ENCODE data around the gene FITM1. TPM values are rescaled to one million over a fixed set of nuclear protein-coding genes. Genes with fewer than 3 reads are reported as not detected.

FITM1 gene
- total RNA-seq, 2 donors from 2014 or later: 0.85 to 1.5 TPM

DNA sequence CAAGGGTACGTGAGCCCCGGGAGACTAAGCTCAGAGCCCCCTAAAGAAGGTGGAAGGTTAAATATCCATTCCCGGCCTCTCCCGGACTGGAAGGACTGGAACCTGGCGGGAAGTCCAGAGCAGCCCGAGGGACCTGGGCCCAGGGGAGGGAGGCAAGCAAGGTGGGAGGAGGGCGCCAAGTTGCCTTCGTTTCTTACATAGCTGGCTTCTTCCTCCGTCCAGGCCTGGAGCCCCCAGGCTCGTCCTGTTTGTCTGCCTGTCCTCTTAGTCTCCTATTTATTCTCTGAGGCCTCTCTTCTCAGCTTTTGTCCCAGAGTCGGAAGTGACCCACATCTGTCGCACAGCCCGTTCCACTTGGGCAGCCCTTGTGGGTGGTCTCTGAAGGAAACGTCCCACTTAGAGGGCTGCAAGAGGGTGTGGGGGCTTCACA is 35.6 kb upstream of the FITM1 start:
- TF ChIP-seq, protein P1, sequence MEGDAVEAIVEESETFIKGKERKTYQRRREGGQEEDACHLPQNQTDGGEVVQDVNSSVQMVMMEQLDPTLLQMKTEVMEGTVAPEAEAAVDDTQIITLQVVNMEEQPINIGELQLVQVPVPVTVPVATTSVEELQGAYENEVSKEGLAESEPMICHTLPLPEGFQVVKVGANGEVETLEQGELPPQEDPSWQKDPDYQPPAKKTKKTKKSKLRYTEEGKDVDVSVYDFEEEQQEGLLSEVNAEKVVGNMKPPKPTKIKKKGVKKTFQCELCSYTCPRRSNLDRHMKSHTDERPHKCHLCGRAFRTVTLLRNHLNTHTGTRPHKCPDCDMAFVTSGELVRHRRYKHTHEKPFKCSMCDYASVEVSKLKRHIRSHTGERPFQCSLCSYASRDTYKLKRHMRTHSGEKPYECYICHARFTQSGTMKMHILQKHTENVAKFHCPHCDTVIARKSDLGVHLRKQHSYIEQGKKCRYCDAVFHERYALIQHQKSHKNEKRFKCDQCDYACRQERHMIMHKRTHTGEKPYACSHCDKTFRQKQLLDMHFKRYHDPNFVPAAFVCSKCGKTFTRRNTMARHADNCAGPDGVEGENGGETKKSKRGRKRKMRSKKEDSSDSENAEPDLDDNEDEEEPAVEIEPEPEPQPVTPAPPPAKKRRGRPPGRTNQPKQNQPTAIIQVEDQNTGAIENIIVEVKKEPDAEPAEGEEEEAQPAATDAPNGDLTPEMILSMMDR (IDR thresholded peaks at IDR 0.05): no peak
- intact Hi-C loops (cut with DNase I): no loop called here
- peak overlapping the region; percentile 99 for H3K27ac ChIP-seq
- H3K36me3 ChIP-seq: peaks cover 10% of the 10 kb centered on the region
- peaks cover 8% of the 10 kb centered on the region for H3K4me1 ChIP-seq
- no peaks in the 10 kb centered on the region for H3K9me3 ChIP-seq
- no peak for DNase-seq
- peak overlapping the region; percentile 98 to 100 for H3K9ac ChIP-seq (ENCODE audit: low read depth in 2 of 2, low read length in 2 of 2)
- peak overlapping the region; percentile 97 for H3K4me3 ChIP-seq
- H3K27me3 ChIP-seq: no peaks in the 10 kb centered on the region

DNA sequence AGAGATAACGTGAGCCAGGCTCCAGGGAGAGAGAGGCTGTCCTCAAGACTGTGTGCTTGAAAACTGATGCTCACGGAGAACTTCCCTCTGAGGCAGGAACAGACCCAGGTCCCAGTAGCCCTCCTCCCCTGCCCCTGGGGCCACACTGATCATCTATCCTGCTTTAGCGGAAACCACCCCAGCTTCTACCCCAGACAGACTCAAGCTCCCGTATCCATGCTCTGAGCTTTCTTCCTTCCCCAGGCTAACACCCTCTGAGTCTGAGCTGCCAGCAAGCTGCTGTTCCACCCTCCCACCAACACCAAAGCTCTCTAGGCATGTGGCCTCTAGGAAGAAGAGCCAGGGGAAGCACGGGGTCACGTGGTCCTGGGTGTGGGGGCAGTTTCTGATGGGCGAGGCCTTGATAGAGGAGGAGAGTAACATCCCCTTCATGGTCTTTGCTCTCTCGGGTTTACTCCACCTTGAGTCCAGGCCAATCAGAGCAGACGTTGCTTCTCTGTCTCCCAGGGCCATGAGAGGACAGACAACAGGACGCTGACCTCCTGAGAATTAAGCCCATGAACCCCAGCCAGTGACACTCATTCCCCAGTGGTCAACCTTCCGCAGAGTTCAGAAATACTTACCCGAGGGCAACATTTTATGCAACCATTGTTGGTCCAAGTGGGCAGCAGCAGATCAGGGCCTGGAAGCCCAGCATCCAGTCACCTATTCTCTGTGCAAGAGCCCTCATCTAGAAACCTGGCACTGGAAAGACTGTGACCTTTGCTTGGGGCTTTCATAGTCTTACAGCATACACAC is 35.0 kb upstream of the FITM1 start:
- Histone ChIP-seq H3K4me1 (peaks cover 8% of the 10 kb centered on the region), H3K27me3 (no peaks in the 10 kb centered on the region), H3K9ac (ENCODE audit: low read depth in 2 of 2, low read length in 2 of 2) (peak overlapping the region; percentile 98 to 100), H3K27ac (peak overlapping the region; percentile 99), H3K36me3 (peaks cover 10% of the 10 kb centered on the region), H3K4me3 (peak overlapping the region; percentile 97), H3K9me3 (no peaks in the 10 kb centered on the region)
- DNase-seq: peak; percentile 96
- intact Hi-C loops (cut with DNase I): no loop called here
- TF ChIP-seq, protein P1 (IDR thresholded peaks at IDR 0.05): no peak

DNA sequence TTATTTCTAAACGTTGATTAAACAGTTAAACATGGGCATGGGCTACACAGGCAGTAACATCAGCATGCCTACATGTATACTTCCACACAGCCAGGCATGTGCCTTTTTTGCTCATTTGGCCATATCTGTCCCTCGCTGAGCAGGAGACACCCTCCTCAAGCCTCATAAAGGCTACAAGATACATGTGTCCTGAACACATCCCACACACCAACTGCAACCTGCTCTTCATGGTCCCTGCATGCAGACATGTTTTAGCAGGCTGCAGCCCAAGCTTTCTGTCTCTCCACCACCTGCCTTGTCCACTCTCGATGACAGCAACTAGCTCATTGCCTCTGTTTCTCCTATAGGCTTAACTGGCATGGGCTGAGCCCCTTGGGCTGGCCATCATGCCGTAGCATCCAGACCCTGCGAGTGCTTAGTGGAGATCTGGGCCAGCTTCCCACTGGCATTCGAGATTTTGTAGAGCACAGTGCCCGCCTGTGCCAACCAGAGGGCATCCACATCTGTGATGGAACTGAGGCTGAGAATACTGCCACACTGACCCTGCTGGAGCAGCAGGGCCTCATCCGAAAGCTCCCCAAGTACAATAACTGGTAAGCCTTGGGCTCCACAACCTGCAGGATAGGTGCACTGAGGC is 33.8 kb upstream of the FITM1 start:
- Histone ChIP-seq H3K4me3 (no peak overlapping the region), H3K9ac (ENCODE audit: low read depth in 2 of 2, low read length in 2 of 2) (no peak overlapping the region), H3K27me3 (no peaks in the 10 kb centered on the region), H3K27ac (no peak overlapping the region), H3K9me3 (no peaks in the 10 kb centered on the region), H3K4me1 (peaks cover 8% of the 10 kb centered on the region), H3K36me3 (peaks cover 10% of the 10 kb centered on the region)
- no peak for DNase-seq
- TF ChIP-seq, protein P1 (IDR thresholded peaks at IDR 0.05): no peak
- intact Hi-C loops (cut with DNase I): no loop called here

DNA sequence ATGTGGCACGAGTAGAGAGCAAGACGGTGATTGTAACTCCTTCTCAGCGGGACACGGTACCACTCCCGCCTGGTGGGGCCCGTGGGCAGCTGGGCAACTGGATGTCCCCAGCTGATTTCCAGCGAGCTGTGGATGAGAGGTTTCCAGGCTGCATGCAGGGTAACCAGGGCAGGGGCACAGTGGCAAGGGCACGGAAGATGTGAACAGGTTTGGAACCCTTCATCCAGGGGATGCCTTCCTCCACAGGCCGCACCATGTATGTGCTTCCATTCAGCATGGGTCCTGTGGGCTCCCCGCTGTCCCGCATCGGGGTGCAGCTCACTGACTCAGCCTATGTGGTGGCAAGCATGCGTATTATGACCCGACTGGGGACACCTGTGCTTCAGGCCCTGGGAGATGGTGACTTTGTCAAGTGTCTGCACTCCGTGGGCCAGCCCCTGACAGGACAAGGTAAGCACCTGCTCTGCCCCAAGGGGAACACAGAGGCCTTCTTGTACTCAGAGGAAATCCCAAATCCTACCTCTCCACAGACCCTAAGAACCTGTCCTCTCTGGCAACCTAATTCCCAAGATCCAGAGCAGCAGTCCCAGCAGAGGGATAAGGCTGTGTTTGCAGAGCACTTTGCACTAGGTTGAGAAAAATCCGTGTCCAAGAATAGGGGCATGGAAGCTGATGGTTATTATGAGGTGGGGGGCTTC is 32.1 kb upstream of the FITM1 start:
- peaks cover 10% of the 10 kb centered on the region for H3K36me3 ChIP-seq
- intact Hi-C loops (cut with DNase I): no loop called here
- no peak overlapping the region for H3K27ac ChIP-seq

More for the DNA sequence above, 32.1 kb upstream of the FITM1 start:
- Histone ChIP-seq H3K4me3 (no peak overlapping the region), H3K27me3 (no peaks in the 10 kb centered on the region), H3K9me3 (no peaks in the 10 kb centered on the region), H3K4me1 (peaks cover 6% of the 10 kb centered on the region), H3K9ac (ENCODE audit: low read depth in 2 of 2, low read length in 2 of 2) (no peak overlapping the region)
- TF ChIP-seq, protein P1 (IDR thresholded peaks at IDR 0.05): no peak
- DNase-seq: no peak

Data from colonic mucosa (tissue), 4 donors.